ENCODE measurements around the gene SLC7A5. TPM values are rescaled to one million over a fixed set of nuclear protein-coding genes. Genes with fewer than 3 reads are reported as not detected.
"Not testable (repeated sequence)": the region's sequence is repeated elsewhere in the genome, so short reads cannot be mapped to it uniquely, and the experiment has no call there.

SLC7A5 gene
- total RNA-seq, 4 donors from 2014 or later: 10.0 to 99.4 (median 61.1) TPM

- Histone ChIP-seq H3K4me3 (no peak overlapping the region), H3K27ac (no peak overlapping the region), H3K27me3 (peaks cover 14% of the 10 kb centered on the region), H3K4me1 (no peaks in the 10 kb centered on the region), H3K36me3 (no peaks in the 10 kb centered on the region), H3K9me3 (peaks cover 7% of the 10 kb centered on the region)
- no peak for DNase-seq (ENCODE audit: low spot score in 2 of 2)
- TF ChIP-seq CTCF (IDR thresholded peaks at IDR 0.05): no peak
- no peak for TF ChIP-seq EP300 (IDR thresholded peaks at IDR 0.05)
- no peak for TF ChIP-seq POLR2A (IDR thresholded peaks at IDR 0.05)
- no peak for TF ChIP-seq POLR2AphosphoS5 (IDR thresholded peaks at IDR 0.05)
- 88% methylated on average over 15 of the region's 17 CpGs for WGBS
These were observed 49.3 kb downstream of the SLC7A5 start for GRCh38 chr16:87819983-87820382.

DNA sequence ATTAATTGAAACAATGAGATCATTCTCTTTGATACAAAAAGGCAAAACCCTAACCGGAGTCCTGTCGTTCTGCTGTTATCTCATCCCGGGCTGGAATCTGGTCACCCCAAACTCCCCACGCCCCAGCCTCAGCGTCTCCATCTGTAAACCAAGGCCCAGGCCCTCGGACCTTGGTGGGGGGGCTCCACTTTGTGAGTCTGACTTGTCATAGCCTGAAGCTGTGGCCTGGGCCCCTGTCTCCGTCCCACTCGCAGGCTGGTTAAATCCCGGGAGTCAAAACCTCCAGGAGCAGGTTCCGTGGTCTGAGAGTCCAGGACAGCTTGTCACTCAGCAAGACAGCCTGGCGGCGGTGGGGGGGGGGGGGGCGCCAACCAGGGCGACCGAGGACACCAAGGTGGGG is 50.0 kb downstream of the SLC7A5 start:
- H3K4me3 ChIP-seq: no peak overlapping the region
- H3K27ac ChIP-seq: no peak overlapping the region
- H3K9me3 ChIP-seq: peaks cover 7% of the 10 kb centered on the region
- TF ChIP-seq POLR2A (IDR thresholded peaks at IDR 0.05): no peak
- no peak for TF ChIP-seq POLR2AphosphoS5 (IDR thresholded peaks at IDR 0.05)
- no peak for TF ChIP-seq EP300 (IDR thresholded peaks at IDR 0.05)
- TF ChIP-seq CTCF (IDR thresholded peaks at IDR 0.05): no peak
- 82% methylated on average over 15 of the region's 15 CpGs for WGBS
- DNase-seq (ENCODE audit: low spot score in 2 of 2): no peak
- H3K27me3 ChIP-seq: peaks cover 7% of the 10 kb centered on the region
- H3K4me1 ChIP-seq: no peaks in the 10 kb centered on the region
- no peaks in the 10 kb centered on the region for H3K36me3 ChIP-seq

DNA sequence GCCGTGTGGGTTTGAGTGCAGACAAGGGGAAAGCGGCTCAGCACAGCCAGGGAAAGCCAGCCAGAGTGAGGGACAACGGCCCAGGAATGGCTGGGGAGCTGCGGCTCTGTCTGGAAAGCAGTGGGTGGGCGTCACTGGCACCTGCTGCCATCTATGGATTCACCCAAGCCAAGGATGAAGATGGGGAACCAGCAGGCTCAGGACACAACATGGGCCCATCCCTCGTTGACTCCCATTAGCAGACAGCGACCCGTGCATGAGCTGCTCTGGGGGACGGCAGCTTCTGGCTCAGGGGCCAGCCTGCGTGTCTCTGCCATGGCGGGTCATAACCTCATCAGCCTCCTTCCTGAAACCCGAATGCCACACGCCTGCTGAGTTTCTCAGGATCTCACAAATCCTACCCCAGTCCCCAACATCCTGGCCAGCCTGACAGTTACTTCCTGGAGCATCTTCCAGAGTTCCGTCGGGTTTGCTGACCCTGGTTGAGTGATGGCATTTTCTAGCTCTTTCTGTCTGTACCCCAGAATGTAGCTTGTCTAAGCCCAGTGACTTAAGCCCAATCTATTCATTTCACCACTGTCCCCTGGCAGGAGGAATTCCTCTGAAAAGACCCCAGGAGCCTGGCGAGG is 50.7 kb downstream of the SLC7A5 start:
- 77% methylated on average over 15 of the region's 16 CpGs for WGBS
- no peak for DNase-seq (ENCODE audit: low spot score in 2 of 2)
- Histone ChIP-seq H3K27me3 (peaks cover under 1% of the 10 kb centered on the region), H3K27ac (no peak overlapping the region), H3K4me3 (no peak overlapping the region), H3K36me3 (no peaks in the 10 kb centered on the region), H3K4me1 (no peaks in the 10 kb centered on the region), H3K9me3 (peaks cover 7% of the 10 kb centered on the region)
- TF ChIP-seq POLR2A (IDR thresholded peaks at IDR 0.05) (no peak), CTCF (IDR thresholded peaks at IDR 0.05) (no peak), POLR2AphosphoS5 (IDR thresholded peaks at IDR 0.05) (no peak), EP300 (IDR thresholded peaks at IDR 0.05) (no peak)

- H3K27ac ChIP-seq: no peak overlapping the region
- H3K36me3 ChIP-seq: no peaks in the 10 kb centered on the region
- no peaks in the 10 kb centered on the region for H3K4me1 ChIP-seq
- WGBS: 100% methylated on average over 8 of the region's 8 CpGs
- peaks cover 7% of the 10 kb centered on the region for H3K9me3 ChIP-seq
- no peak overlapping the region for H3K4me3 ChIP-seq
- H3K27me3 ChIP-seq: no peaks in the 10 kb centered on the region
- no peak for DNase-seq (ENCODE audit: low spot score in 2 of 2)
- no peak for TF ChIP-seq EP300 (IDR thresholded peaks at IDR 0.05)
These were observed 51.4 kb downstream of the SLC7A5 start for GRCh38 chr16:87817910-87818309.

DNA sequence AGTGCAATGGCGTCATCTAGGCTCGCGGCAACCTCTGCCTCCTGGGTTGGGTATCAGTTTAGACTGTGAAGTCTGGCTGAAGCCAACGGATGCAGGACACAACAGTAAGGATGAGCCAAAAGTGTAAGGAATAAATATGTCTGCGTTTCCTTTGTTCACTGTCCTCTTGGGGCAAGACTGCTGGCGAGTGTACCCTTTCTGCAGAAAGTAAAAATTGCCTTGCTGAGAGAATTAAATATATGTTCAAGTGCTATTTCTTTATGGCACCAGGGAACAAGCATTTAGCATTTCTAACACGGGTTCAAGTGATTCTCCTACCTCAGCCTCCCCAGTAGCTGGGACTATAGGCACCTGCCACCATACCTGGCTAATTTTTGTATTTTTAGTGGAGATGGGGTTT is 51.9 kb downstream of the SLC7A5 start:
- not testable (repeated sequence) for H3K4me1 ChIP-seq; H3K27ac ChIP-seq; DNase-seq (ENCODE audit: low spot score in 2 of 2); H3K27me3 ChIP-seq; H3K36me3 ChIP-seq; H3K9me3 ChIP-seq; H3K4me3 ChIP-seq
- WGBS: 92% methylated on average over 7 of the region's 7 CpGs

GRCh38 chr16:87816507-87817100 is 52.7 kb downstream of the SLC7A5 start:
- no peaks in the 10 kb centered on the region for H3K4me1 ChIP-seq
- no peaks in the 10 kb centered on the region for H3K36me3 ChIP-seq
- 64% methylated on average over 6 of the region's 11 CpGs for WGBS
- H3K4me3 ChIP-seq: no peak overlapping the region
- no peak overlapping the region for H3K27ac ChIP-seq
- no peak for TF ChIP-seq CTCF (IDR thresholded peaks at IDR 0.05)
- no peak for TF ChIP-seq POLR2AphosphoS5 (IDR thresholded peaks at IDR 0.05)
- TF ChIP-seq EP300 (IDR thresholded peaks at IDR 0.05): no peak
- no peak for TF ChIP-seq POLR2A (IDR thresholded peaks at IDR 0.05)
- peaks cover 7% of the 10 kb centered on the region for H3K9me3 ChIP-seq
- peaks cover 2% of the 10 kb centered on the region for H3K27me3 ChIP-seq
- DNase-seq (ENCODE audit: low spot score in 2 of 2): no peak
